ENCODE measurements around the gene HPS4.
"Not testable (repeated sequence)": the region's sequence is repeated elsewhere in the genome, so short reads cannot be mapped to it uniquely, and the experiment has no call there.

HPS4 gene

DNA sequence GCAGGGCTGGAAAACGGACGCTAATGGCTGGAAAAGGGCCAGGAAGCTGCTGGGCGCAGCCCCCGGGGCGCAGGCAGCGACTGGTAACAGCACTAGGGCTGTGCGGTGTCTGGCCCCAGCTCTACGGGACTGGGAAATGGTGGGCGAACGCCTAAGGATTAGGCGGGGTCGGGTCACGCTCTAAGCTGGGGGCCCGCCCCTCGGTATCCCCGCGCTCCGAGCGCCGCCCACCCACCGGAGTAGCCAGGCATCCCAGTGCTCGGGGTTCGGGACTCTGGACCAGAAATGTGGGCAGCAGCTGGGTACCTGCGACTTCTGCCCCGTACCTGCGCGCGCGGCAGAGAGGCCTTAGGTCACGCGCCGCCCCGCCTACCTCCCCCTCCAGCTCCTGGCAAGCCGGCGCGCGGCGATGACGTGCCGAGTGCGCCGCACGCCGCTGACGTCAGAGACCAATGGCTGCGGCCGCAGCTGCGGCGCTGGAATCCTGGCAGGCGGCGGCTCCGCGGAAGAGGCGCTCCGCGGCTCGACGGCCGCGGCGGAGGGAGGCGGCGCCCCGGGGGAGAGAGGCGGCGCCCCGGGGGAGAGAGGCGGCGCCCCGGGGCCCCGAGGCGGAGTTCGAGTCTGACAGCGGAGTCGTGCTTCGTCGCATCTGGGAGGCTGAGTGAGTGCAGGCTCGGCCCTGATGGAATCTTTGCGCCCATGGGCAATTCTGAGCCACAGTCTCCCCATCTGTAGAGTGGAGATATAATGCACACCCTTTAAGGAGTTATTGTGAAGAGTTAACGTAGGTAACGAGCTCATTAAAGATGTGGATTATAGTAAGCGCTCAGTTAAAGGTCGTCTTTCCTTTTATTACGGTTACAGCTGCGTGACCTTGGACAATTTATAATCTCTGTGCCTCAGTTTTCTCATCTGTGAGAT is at the start of gene HPS4, which contains the start of gene SRRD:
Gene HPS4, minus strand, starts transcription at position 345 of the 921 bp plus-strand sequence. CDS start 2,021 bp downstream, outside the sequence.
Gene SRRD, plus strand, starts transcription at position 439 of the 921 bp plus-strand sequence. Its CDS starts 14 bp downstream, at position 453.
- intact Hi-C loops (cut with DNase I): loop anchor here (2.0 kb wide), 1 partner anchor 29 kb away; the partner anchor contains the start of gene TFIP11
- peak; percentile 75 to 98 (median 82) for DNase-seq

DNA sequence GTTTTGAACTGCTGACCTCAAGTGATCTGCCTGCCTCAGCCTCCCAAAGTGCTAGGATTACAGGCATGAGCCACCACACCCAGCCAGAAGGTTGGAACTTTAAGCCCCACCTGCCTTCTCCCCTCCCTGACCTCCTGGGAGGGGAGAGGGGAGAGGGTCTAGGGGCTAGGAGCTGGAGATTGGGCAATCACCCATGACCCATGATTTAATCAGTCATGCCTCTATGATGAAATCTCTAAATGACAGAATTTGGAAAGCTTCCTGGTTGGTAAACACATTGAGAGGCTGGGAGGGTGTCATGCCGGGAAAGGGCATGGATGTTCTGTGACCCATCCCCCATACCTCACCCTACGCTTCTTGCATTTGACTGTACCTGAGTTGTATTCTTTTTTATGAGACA is 45.8 kb upstream of the HPS4 start:
- intact Hi-C loops (cut with DNase I): no loop called here
- peak in 1 of 10 donors; percentile 43 for DNase-seq

DNA sequence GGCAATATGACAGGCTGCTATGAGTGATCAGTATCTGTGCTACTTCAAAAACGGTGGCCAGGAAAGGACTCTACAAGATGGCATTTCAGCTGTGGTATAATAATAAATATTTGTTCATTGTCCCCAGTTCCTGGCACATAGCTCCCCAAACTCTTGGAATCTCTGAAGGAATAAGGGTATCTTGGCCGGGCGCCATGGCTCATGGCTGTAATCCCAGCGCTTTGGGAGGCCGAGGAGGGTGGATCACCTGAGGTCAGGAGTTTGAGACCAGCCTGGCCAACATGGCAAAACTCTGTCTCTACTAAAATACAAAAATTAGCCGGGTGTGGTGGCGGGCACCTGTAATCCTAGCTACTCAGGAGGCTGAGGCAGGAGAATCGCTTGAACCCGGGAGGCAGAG is 44.9 kb upstream of the HPS4 start:
- intact Hi-C loops (cut with DNase I): not testable (repeated sequence)
- peak in 1 of 10 donors; percentile 66 for DNase-seq

DNA sequence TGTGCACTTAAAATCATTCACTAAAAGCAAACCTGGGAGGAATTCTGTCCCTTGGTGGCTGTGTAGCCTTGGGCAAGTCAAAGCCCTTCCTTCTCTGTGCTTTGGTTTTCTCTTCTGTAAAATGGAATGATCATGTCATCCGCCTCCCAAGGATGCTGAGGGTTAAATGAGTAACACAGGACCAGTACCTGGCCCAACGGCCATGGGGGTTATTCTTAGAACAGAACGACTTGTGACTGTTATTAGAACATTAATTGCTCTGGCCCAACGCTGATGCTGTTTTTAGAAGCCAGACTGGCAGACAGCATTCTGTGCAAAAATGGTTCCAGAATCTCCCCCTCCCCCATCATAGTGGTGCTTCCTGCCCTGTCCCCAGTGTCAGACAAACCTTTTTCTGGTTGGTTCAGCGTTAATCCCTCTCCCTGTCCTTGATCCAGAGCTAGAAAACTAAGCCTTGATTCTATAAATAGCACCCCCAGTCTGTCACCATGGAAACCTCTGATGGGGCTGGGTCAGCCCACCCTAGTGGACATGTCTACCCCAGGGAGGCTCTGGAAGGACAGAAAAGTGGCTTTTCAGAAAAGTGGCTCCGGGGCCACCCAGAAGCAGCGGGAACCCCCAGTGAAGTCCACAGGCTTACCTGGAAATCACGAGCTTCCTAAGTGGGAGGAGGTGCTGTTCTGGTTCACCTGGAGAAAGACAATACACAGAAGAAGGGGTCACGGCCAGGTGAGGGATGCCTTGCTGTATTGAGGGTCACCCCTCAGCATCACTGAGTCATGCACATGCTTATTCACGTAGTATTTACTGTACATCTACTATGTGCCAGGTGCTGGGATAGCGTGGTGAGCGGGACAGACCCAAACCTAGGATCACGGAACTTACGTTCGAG is 44.2 kb upstream of the HPS4 start:
- peak in 1 of 10 donors; percentile 27 for DNase-seq
- intact Hi-C loops (cut with DNase I): no loop called here

DNA sequence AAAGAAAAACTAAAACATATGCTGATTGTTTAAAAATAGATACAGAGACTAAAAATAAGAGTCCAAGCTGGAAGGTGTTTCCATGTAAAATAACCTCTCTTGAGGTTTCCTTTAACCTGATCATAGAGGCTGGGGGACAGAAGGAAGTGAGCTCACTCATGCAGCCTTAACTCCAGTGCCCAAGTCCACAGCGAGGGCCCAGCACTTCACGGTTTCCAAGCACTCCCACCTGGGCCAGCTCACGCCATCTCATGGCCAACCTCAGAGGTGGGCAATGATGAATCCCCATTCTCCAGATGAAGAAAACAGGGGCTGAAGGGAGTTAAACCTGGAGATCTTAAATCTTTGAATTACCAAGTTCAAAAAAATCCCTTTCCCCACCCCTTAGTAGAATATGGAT is 43.6 kb upstream of the HPS4 start:
- intact Hi-C loops (cut with DNase I): no loop called here
- DNase-seq: peak in 1 of 10 donors; percentile 38

DNA sequence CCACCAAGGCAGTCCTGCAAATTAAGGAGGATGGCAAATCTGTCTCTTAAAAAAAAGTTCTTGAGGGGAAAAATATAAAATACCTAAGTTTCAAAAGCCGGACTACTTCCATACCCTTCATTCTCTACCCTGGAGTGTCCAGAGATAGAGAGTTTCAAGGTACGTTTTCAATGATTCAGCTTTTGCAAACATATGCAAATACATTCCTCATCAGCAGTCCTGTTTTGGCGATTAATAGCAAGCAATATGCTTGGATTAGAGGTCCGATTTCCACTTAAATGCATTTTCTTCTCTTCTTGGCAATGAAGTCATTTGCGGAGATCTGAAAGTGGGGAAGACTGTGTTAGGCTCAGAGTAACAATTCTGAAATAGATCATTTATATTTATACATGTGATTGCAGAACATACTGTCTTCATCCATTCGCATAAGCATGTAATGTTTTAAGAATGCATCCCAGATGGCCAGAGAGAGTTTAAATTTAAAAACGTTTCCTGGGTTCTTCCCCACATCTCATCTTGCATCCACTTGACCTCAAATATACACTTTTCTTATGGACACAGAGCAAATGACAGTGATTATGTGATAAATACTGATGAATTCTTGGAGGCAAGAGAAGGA is 42.5 kb upstream of the HPS4 start:
- intact Hi-C loops (cut with DNase I): no loop called here
- no peak for DNase-seq

DNA sequence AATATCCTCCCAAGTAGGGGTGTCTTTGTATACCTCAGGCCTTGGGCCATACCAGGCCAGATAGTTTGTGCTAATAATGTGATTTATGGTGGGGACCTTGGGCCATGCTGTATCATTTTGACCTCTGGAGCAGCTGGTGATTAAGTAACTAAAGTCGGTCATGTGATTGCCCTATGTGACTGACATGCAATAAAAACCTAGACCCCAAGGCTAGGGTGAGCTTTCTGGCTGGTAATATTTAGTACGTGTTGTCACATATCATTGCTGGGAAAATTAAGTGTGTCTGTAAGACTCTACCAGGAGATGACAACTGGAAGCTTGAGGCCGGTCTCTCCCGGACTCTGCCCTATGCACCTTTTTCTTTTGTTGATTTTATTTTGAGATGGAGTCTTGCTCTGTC is 41.3 kb upstream of the HPS4 start:
- intact Hi-C loops (cut with DNase I): no loop called here
- no peak for DNase-seq

DNA sequence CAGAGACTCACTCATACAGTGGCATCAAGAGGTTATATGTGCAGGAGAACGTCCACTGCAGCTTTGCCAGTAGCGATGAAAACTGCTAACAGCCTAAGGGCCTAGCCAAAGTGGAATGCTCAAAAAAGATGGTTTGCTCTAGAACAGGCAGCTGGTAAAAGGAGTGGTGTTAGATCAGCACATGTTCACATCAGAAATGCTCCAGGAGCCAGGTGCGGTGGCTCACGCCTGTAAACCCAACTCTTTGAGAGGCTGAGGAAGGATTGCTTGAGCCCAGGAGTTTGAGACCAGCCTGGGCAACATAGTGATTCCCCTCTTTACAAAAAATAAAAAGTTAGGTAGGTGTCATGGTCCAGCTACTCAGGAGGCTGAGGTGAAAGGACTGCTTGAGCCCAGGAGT is 39.0 kb upstream of the HPS4 start:
- DNase-seq: peak in 3 of 10 donors; percentile 19 to 73 (median 66)
- intact Hi-C loops (cut with DNase I): no loop called here

DNA sequence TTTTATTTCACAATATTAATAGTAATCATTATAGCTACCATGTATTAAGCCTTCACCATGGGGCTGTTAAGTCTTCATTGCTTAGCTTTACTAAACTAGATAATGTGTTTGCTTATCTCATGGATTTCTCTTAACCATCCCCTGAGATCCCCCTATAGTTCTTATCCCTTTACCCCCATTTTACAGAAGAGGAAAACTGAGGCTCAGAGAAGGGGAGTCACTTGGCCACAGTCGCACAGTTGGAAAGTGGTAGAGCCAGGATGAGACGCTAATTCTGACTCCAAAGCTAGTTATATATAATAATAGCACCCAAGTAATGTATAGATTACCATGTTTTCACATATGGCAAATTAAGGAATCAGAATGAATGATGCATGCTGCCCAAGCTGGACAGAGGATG is 38.4 kb upstream of the HPS4 start:
- intact Hi-C loops (cut with DNase I): no loop called here
- peak in 1 of 10 donors; percentile 14 for DNase-seq

DNA sequence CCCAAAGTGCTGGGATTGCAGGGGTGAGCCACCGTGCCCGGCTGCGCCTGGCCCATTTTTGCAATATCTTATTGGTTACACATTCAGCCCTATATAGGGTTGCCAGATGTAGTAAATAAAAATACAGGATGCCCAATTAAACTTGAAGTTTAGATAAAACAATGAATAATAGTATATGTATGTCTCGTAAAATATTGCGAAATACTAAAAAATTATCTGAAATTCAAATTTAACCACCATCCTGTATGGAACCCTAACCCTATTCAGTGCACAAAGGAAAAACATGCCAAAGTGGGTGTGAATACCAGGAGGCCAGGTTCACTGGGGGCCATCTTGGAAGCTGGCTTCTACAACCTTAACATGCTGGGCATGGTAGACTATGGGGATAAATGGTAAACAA is 33.8 kb upstream of the HPS4 start:
- no peak for DNase-seq
- intact Hi-C loops (cut with DNase I): no loop called here

DNA sequence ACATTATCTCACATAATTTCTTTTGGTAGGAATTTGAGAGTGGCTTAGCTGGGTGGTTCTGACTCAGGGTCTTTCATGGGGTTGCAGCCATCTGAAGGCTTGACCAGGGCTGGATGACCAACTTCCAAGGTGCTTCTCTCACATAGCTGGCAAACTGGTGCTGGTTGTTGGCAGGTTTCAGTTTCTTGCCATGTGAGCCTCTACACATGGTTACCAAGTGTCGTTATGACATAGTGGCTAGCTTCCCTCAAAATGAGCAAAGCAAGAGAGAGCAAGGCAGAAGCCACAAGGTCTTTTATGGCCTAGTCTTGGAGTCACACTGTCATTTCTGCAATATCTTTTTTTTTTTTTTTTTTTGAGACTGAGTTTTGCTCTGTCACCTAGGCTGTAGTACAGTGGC is 32.9 kb upstream of the HPS4 start:
- intact Hi-C loops (cut with DNase I): no loop called here
- no peak for DNase-seq

DNA sequence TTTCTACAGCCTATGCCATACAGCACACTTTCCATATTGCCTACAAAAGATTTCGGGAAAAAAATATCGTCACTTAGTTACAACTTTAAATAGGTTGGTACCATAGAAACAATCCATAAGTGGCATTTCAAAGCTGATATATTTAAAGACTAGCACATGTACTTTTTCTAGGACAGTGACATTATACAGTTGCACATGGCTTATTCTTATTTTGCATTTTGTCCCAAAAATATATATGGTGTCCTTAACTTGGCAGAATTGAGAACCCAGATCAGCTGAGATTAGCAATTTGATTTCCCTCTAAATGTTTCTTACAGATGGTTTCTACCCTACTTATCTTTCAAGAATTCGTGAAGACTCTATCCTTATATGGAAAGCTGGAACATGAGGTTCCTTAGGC is 32.3 kb upstream of the HPS4 start:
- intact Hi-C loops (cut with DNase I): no loop called here
- DNase-seq: no peak

DNA sequence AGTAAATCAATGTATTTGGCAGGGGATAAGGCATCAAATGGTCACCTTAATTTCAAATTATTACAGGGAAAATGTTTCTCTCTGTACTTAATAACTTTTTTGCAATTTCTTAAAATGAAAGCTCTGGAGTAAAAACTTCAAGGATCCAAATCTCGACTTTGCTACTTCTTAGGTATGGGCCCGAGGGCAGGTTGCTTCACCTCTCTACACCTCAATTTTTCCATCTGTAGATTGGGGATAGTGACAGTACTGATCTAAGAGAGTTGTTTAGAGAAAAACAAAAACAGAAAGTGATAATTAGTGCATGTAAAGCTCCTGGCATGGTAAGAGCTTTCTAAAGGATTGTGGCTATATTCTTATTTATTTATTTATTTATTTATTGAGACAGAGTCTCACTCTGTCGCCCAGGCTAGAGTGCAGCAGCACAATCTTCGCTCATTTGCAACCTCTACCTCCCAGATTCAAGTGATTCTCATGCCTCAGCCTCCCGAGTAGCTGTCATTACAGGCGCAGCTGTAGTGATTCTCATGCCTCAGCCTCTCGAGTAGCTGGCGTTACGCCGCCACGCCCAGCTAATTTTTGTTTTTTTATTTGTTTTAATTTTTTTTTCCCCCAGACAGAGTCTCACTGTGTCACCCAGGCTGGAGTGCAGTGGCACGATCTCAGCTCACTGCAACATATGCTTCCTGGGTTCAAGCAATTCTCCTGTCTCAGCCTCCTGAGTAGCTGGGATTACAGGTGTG is 31.0 kb upstream of the HPS4 start:
- DNase-seq: peak in 1 of 10 donors; percentile 50
- intact Hi-C loops (cut with DNase I): no loop called here

DNA sequence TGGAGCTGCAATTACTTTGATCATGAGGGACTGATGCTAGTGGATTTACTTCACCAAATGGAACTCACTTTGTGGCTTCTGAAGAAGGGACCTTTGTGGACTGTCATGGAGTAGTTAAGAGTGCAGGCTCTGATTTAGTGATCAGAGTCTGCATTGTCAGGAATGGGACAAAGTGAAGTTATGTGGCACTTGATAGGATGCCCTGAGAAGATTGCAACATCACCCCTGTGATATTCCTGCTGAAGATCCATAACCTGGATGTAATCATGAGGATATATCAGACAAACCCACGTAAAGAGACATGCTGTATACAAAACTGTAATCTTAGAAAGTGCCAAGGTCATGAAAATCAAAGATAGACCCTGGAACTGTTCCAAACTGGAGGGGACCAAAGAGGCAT is 30.3 kb upstream of the HPS4 start:
- intact Hi-C loops (cut with DNase I): loop anchor here (2.0 kb wide), 1 partner anchor 31 kb away; the partner anchor contains the start of genes HPS4 and SRRD
- no peak for DNase-seq

DNA sequence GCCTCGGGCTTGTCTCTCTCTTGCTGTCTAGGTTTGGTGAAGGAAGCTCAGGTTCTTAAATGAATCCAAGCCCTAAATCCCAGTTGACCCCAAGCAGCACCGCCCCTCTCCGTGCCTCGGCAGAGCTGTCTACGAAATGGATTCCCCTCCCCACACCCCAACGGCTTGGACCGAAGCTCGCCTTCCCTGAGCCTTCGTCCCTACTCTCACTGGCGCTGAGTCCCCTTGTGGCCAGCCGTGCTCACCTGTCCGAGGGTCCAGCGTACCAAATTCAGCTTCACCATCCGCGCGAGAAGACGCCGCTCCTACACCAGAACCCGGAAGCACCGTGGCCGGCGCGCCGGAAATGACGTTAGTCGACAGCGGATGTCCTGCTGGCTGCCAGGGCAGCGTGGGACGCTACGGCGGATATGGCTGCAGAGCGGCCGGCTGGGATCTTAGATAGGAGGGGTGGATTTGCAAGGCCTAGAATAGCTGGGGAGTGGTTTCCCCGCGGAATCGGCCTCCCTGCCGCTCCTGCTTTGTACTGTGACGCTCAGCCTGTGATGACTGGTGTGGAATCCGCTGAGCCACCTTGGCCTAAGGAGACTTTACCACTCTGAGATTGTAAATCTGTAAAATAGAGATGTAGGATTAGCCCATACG is 28.7 kb upstream of the HPS4 start, which contains the start of gene TFIP11:
Gene TFIP11, minus strand, starts transcription at position 325 of the 645 bp plus-strand sequence. CDS start 2,201 bp downstream, outside the sequence.
- peak; percentile 95 to 99 (median 98) for DNase-seq
- intact Hi-C loops (cut with DNase I): loop anchor here (2.0 kb wide), 1 partner anchor 29 kb away; the partner anchor contains the start of genes HPS4 and SRRD

DNA sequence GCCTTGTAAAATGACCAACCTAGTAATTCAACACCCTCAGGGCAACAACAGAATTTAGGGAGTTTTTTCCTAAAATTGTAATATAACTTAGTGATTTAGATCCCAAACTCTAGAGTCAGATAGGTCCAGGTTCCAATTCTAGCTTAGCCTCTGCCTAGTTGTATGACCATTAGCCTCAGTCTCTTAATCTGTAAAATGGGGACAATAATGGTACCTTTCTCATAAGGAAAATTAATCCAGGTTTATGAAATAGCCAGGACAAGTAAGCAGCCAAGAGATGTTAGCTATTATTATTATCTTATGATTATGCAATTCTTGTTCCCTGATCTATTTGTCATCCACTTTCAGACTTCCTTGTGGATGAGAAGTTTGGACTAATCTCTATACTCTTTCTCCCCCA is 24.6 kb upstream of the HPS4 start:
- no peak for DNase-seq
- intact Hi-C loops (cut with DNase I): no loop called here

DNA sequence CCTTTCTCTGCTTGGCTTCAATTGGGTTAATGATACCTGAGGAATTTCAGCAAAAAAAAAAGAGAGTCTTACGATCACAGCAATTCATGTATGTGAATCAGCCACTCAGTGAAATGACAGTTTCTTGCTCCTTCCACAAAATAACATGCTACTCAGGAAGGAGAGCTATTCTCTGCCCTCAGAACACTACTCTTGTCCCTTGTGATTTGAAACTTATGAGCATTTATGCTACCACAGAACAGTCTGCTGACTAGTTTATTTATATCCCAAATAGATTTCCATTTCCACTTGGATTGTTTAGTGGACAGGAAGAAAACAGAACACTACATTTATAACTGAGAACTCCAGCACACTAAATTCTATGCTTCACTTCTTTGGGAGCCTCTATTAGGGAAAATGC is 20.2 kb upstream of the HPS4 start:
- intact Hi-C loops (cut with DNase I): no loop called here
- no peak for DNase-seq

DNA sequence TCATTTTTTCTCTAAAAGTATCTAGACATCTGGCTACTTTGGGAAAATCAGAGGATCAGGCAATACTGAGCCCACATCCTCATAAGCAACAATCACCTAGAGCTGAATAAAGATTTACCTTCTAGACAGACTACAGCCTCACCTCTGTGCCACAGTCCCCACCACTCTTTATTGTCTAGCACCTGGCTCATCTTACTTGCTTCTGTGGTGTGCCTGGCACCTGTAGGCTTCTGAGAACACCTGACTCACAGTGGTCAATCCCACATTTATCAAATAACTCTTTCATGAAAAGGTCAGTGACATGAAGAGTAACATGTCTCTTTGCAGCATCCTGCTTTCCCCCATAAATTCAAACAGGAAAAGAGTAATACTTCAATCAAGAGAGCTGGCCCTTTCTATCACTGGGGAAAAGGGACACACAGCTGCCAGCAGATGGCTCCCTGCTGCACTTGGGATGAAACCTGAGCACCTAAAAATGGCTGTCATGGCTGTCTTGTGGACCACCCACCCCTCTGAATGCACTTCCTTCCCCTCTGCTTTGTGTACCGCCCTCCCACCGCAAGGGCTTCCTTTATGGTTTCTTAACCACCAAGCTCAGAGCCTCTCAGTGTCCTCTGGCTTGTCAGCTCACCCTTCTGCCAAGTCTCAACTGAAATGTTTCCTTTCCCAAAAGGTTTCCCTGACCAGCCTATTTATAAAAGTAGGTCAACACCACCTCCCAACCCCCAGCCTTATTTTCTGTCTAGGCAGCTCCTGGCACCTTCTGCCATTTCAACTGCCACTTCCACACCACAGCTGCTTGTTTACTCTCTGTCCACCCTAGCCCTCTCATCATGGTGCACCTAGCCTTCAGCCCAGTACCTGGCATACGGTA is 19.3 kb upstream of the HPS4 start:
- intact Hi-C loops (cut with DNase I): no loop called here
- DNase-seq: peak in 8 of 10 donors; percentile 13 to 85 (median 36)
